B cell (primary cell): ENCODE measurements around the gene TMEM125.

Experiments used
- EZH2 ChIP-seq: IDR thresholded peaks from 2 replicates; pipeline ENCODE4 v1.6.1; 2012; ENCODE audit warnings: borderline replicate concordance, low read depth, mild to moderate bottlenecking, moderate library complexity, low read length; ENCODE audit not compliant: insufficient read depth, poor library complexity, severe bottlenecking
- TF ChIP-seq, protein P1 (sequence below): fragments of 200-600 bp; IDR thresholded peaks from one replicate; pipeline ENCODE4 v1.8.0; 2022; ENCODE audit warnings: antibody characterized with exemption, mild to moderate bottlenecking

DNA sequence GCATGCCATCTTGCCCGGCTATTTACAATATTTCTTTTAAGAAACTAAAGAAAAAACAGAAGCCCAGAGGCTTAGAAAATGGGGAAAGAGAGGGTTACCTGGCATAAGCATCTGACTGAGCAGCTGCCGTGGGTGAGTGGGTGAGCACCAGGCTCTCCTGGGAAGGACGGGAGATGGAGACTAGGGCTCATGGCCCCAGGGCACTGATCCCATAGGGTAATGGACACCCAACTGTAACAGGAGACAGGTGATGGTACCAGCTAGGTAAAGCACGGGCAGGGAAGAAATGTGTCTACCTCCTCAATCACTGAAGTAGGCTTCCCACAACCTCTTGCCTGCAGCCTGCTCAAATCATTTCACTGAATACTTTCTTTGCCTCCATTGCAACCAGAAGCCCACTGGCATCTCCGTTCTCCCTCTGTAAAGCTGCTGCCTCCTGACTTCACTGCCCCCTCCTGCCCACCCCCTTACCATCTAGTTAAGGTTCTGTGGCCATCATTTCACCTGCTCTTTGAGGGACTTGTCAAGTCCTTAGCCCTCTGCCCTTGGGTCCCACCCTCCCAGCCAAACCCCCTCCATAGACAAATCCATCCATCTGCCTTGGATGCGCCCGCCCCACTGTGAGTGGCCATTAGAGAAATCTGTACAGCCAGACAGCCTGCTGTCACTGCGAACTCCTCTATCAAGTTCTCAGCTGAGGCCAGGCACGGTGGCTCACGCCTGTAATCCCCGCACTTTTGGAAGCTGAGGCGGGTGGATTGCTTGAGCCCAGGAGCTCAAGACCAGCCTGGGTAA is 6.2 kb downstream of the TMEM125 start:
- TF ChIP-seq EZH2 = no peak
- TF ChIP-seq, protein P1, sequence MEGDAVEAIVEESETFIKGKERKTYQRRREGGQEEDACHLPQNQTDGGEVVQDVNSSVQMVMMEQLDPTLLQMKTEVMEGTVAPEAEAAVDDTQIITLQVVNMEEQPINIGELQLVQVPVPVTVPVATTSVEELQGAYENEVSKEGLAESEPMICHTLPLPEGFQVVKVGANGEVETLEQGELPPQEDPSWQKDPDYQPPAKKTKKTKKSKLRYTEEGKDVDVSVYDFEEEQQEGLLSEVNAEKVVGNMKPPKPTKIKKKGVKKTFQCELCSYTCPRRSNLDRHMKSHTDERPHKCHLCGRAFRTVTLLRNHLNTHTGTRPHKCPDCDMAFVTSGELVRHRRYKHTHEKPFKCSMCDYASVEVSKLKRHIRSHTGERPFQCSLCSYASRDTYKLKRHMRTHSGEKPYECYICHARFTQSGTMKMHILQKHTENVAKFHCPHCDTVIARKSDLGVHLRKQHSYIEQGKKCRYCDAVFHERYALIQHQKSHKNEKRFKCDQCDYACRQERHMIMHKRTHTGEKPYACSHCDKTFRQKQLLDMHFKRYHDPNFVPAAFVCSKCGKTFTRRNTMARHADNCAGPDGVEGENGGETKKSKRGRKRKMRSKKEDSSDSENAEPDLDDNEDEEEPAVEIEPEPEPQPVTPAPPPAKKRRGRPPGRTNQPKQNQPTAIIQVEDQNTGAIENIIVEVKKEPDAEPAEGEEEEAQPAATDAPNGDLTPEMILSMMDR = no peak
